ENCODE measurements around the gene HPD.

HPD gene

DNA sequence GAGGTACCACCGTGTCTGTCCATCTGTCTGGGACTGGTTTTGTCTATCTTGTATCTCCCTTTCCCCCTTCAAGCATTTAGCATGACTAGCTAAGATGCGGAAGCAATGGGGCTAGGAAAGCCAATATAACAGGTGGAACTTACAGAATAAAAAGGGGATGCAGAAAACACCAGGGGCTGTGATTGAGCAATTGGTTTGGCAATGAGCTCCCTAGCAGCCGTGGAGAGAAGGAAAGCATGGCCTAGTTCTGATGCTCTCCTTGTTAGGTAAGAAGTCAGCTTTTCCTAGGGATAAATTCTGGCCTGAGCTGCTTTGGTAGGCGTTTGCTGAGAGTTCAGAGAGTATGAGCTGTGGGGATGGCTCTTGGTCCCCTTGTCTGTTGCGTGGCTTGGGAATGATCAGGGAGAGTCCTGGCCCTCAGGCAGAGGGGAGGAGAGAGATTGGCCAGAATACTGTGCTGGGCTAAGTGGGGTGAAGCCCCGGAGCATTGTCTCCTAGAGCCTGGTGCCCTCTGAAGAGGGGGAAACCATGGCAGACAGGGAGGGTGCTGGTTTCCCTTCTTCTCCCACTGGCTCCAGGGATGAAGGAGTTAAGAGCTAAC, 47.7 kb downstream of the HPD start:
- no peak for DNase-seq (ENCODE audit: low spot score)

GRCh38 chr12:121810234-121810817, 48.3 kb downstream of the HPD start:
- no peak for DNase-seq (ENCODE audit: low spot score)

DNA sequence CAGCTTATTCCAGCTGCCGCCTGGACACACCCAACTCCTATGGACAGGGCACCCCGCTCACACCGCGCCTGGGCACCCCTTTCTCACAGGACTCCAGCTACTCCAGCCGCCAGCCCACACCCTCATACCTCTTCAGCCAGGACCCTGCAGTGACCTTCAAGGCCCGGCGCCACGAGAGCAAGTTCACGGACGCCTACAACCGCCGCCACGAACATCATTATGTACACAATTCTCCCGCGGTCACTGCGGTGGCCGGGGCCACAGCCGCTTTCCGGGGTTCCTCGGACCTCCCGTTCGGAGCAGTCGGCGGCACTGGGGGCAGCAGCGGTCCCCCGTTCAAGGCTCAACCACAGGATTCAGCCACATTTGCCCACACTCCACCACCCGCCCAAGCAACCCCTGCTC, 48.9 kb downstream of the HPD start:
- DNase-seq (ENCODE audit: low spot score) = no peak

DNA sequence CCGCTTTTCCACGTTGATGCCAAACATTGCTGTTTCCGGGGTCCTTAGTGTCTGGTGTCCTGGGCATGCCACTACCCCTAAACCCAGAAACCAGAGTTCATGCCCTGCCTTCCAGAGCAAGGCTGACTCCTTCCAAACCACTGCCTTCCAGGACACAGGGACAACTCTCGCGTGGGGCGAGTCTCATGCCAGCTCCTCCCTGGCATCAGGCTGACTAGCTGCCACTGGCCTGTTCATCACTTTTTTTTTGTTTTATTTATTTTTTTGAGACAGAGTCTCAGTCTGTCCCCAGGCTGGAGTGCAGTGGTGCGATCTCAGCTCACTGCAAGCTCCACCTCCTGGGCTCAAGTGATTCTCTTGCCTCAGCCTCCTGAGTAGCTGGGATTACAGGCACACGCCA, 50.0 kb downstream of the HPD start:
- DNase-seq (ENCODE audit: low spot score) = no peak

- no peak for DNase-seq (ENCODE audit: low spot score)
These were observed 50.9 kb downstream of the HPD start for GRCh38 chr12:121807642-121808347.

- no peak for DNase-seq (ENCODE audit: low spot score)
These were observed 51.9 kb downstream of the HPD start for GRCh38 chr12:121806546-121807423.

DNA sequence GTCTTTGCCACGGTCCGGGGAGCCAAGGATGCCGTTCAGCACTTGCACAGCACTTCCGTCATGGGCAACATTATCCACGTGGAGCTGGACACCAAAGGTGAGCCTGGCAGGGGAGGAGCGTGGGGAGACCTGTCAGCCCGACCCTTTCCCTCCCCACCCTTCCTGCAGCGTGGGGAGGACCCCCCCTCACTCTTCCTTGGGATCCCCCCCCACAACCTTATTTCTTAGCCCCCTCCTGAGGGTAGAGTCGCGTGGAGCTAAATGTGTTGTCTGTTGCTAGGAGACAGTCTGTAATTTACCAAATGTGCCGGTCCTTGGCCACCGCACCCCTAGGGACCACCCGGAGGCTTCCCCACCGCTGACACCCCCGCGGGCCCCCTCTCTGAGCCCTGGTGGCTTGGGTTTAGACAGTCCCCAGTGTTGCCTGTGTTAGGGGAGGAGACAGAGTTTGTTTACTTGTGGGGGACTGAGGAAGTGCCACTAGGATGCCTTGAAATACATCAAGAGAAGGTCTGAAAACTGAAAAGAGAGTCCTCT, 52.6 kb downstream of the HPD start:
- DNase-seq (ENCODE audit: low spot score) = no peak

GRCh38 chr12:121805171-121806008, 53.3 kb downstream of the HPD start:
- DNase-seq (ENCODE audit: low spot score) = no peak

- peak; percentile 61 for DNase-seq (ENCODE audit: low spot score)
These were observed 54.1 kb downstream of the HPD start for GRCh38 chr12:121804417-121805111.

DNA sequence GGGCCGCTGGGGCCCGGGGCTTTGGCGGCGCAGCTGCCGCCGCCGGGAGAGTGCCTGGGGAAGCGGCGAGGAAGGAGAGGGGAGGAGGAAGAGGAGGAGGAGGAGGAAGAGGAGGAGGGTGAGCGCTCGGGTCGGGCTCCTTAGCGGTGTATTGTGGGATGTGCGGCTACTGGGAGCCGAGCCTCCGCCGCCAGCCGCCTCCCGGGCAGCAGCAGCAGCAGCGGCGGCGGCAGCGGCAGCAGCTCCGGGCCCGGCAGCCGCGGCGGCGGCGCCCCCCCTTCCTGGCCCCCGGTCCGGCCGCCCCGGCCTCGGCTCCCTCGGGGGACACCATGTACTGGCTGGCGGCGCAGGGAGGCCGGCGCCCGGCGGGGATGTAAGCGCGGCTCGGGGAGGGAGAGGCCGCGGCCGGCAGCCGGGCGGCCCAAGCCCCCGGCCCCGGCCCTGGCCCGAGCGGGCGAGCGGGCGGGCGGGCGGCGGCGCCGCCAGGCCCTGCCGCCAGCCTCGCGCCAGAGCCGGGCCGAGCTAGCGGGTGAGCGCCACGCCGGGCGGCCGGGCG, 54.7 kb downstream of the HPD start, which contains the start of gene SETD1B:
TSS of gene SETD1B (plus strand) at position 149 of the 556 bp plus-strand sequence. CDS start 729 bp downstream, outside the sequence.
- DNase-seq (ENCODE audit: low spot score) = no peak

DNA sequence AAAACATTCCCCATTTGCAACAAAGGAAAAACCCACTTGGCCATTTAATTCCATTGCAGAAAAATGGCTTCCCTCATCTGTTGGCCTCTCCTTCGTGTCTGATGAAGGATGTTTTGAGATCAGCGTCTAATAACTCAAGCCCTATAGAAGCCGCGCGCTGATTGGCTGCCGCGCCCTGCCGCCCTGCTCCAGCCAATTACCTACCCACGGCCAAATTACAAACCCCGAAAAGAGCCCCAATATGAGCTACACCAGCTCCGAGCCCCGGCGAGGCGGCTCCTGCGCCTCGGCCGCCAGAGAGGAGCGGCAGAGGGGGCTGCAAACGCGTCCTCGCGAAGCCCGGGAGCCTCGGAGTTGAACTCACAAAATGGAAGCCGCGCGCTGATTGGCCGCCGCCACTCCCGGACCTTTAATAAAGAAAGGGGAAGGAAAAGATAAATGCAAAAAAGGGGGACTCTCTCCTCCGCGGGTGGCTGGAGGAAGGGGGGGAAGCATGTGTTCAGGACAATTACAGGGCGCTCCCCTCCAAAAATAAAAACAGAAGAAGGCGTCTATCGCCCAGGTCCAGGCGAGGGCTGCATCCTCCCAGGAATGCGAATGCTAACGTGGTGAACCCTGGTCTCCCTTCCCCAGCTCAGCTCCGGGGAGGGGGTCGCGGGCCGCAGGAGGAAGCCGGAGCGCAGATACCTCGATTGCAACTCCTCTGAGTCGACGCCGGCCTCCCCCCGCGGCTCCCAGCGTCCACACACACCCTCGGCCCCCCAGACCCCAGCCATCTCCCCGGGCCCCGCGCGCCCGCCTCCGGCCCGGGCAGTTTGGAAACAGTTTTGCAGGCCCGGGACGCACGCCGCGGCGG, 55.6 kb downstream of the HPD start:
- DNase-seq (ENCODE audit: low spot score) = peak; percentile 94

GRCh38 chr12:121802485-121802842, 56.2 kb downstream of the HPD start:
- DNase-seq (ENCODE audit: low spot score) = no peak

DNA sequence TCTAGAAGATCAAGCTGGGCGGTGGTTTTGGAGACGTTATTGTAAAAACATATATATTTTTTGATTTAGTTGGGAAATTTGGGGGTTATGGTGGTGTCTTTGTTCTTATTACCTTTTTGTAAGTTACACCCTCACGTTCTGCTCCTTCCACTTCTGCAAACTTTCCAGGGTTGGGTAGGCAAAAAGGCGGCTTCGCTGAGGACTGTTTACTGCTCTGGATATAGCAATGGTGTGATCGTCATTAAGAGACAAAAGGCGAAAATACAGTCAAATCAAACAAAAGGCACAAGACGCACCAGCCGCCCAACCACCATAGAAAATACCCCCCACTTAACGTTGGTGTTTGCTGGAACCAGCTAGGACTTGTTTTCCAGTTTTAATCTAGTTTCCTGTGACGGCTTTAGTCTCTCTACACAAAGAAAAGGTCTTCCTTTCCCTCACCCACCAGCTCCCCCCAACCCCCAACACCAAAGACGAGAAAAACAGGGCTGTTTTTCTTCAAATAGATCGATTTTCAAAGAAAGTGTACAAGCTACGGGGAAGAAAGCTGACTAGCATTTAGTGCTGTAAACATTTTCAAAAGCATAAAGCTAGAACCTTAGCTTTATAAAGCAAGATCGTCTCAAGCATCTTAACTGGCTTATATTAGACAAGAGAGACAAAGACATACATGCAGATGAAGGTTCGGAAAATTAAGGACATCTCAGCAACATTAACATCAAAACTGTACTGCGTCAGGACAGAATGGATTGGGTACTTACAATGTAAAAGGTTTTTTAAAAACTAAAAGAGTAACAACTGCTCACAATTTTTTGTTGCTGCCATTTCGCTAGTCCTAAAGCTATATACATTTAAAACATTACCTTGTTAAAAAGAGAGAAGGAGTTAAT, 56.8 kb downstream of the HPD start:
- DNase-seq (ENCODE audit: low spot score) = peak; percentile 86

DNA sequence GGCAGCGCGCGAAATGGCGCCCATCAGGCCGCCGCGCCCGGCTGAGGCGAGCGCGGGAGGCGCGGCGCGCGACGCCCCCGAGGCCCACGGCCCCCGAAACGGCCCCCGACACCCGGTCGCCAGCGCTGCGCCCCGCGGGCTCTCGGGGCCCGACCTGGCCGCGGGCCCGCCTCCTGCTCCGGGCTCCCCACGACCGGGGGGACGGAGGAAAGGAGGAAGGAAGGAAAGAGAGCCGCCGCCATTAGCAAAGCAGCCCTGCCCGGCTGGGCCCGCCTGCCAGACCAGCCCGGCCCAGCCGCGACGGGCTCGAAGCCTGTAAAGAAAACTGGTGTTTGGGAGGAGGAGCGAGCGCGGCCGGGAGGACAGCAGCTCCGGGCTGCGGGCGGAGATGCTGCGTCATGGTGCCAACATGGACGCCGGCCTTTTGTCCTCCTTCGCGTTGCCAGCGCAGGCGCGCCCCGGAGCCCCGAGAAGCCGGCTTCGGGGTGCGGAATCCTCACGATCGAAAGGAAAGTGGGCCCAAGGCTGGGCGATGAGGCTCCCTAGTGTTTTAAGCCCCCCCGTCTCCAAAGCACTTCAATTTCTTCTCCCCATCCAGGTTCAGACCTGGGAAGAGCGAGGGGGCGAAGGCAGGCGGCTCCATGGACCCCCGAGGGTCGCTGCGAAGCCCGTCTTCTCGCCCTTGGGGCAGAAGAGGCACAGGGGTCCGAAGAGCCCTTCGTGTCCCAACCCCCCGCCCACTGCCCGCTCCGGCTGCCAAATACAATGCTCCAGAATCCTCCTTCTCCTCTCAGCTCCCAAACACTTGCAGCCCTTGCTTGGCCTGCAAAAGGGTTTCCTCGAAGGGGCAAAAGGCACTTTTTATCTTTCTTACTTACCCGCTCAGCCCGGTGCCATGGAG, 57.7 kb downstream of the HPD start:
- peak; percentile 70 for DNase-seq (ENCODE audit: low spot score)

- DNase-seq (ENCODE audit: low spot score) = peak; percentile 83
These were observed 58.6 kb downstream of the HPD start for GRCh38 chr12:121799842-121800693.

DNA sequence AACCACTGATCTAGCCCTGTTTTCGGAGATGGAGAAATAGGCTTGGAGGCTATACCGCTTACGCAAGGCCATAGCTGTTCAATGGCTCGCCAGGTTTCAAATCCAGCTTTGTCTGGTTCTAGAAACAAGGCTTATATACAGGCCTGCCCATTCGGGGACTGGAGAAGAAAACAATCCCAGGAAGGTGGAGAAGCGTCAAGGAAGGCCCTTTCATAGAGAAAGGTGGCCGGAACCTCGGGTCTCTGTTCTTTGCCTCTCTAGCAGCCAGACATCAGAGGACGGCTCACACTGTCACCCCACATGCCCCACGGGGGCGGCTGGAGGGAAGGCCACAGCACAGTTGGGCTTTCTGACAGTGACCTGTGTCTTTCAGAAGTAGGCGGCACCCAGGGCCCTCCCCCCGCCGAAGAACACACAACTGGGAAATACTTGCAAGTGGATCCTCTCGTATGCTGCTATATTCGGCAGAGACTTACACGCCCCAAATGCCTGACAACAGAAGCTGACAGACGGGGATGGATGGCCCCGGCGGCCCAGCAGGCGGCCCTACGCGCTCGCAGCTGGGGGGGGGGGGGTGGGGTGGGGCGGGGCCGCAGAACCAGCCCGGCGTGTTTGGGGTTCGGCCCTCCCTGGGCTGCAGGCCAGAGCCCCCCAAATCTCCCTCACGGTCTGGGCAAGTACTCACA, 59.4 kb downstream of the HPD start:
- DNase-seq (ENCODE audit: low spot score) = peak; percentile 65
